ENCODE data around the gene MSH5. TPM values are rescaled to one million over a fixed set of nuclear protein-coding genes. Genes with fewer than 3 reads are reported as not detected.
"Not testable (repeated sequence)": the region's sequence is repeated elsewhere in the genome, so short reads cannot be mapped to it uniquely, and the experiment has no call there.

The MSH5 gene
- total RNA-seq, 1 experiment from 2014 or later, result 14.1 TPM

GRCh38 chr6:31778193-31778592 is 38.4 kb downstream of the MSH5 start:
- DNase-seq (ENCODE audit: low read depth), result no peak

DNA sequence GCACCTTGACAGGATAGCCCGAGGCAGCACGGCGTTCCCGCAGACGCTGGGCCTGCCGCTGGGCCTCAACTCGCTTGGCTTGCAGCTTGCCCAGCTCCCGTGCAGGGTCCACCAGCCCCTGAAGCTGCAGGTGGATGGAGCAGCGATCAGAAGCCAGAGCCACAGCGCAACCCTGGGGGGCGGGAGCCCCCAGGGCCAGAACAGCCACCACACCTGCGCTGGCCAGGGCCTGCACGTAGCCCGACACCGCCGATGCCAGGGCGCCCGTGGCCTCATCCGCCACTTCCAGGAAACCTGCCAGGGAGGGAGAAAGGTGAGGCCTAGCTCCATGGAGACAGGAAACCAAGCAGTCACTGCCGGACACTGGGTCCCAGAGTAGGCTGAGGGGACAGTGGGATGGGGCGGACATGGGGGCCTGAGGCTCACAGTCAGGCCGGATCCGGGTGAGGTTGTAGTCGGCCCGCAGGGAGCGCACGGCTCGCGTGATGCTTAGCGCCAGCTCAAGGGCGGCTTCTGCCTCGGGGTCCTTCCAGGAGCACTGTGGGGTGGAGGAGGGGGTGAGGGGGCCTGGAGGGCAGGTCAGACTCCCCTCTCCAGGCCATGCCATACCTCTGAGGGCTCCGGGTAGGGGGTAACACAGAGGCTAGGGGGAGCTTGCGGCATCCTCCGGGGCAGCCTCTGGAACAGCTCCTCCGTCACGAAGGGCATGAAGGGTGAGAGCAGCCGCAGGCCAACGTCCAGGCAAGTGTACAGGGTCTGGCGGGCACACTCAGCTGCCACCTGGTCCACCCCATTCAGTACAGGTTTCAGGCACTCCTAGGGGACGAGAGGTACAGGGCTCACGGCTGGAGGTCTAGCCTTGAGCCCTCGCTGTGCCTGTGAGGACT is 39.4 kb downstream of the MSH5 start:
- no peak for DNase-seq (ENCODE audit: low read depth)

- no peak for DNase-seq (ENCODE audit: low read depth)
These were observed 40.1 kb downstream of the MSH5 start for GRCh38 chr6:31779908-31780307.

DNA sequence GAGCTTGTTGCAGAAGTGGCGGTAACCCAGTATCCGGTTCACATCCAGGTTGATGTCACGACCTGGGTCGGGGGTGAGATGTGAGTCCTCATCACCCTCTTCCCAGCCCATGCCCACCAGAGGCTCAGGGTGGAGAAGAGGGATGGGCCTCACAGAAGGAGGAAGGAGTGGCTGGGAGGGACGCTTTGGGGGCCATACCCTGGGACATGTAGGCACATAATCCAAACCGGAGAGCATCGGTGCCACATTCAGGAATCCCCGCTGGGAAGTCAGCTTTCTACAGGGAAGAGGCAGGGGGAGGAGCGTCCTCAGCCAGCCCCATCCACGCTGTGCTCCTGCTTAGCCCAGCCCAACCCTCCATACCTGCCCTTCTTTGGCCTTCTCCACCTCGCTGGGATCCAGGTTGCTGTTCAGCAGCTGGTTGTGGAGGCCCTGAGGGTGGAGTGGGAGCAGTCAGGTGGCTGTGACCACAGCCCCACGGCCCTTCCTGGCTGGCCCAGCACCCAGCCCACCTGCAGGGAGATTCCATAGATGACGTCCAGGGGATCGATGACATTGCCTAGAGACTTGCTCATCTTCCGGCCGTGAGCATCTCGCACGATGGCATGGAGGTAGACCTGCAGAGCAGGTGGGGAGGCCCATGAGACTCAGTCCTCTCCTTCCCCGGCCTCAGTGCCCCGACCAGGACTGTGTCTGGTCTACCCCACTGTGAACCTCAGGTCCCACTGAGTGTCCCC is 40.9 kb downstream of the MSH5 start:
- DNase-seq (ENCODE audit: low read depth), result no peak

- no peak for DNase-seq (ENCODE audit: low read depth)
These were observed 41.7 kb downstream of the MSH5 start for GRCh38 chr6:31781244-31782125.

GRCh38 chr6:31782126-31782855 is 42.5 kb downstream of the MSH5 start:
- DNase-seq (ENCODE audit: low read depth), result no peak

GRCh38 chr6:31784098-31784925 is 44.5 kb downstream of the MSH5 start:
- DNase-seq (ENCODE audit: low read depth), result no peak

DNA sequence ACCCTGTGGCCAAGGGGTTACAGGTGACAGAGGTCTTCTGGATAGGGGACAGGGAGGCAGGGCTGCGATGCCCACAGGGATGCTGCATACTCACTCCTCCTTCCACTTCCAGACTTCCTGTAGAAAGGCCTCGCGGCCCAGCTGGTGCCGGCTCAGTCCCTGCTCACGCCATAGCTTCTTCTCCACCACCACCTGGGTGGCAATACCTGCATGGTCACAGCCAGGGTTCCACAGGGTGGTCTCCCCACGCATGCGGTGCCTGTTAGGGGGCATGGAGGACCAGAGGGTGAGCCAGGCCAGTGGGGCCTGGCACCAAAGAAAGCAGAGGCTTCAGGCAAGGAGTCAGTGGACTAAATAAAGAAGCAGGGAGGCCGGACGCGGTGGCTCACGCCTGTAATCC is 45.7 kb downstream of the MSH5 start:
- DNase-seq (ENCODE audit: low read depth), result no peak

GRCh38 chr6:31791324-31792089 is 51.7 kb downstream of the MSH5 start:
- DNase-seq (ENCODE audit: low read depth), result peak; percentile 49

GRCh38 chr6:31792090-31792374 is 52.2 kb downstream of the MSH5 start:
- DNase-seq (ENCODE audit: low read depth), result no peak

GRCh38 chr6:31792761-31793171 is 53.0 kb downstream of the MSH5 start:
- DNase-seq (ENCODE audit: low read depth), result peak; percentile 49

- DNase-seq (ENCODE audit: low read depth), result not testable (repeated sequence)
These were observed 54.1 kb downstream of the MSH5 start for GRCh38 chr6:31793927-31794245.

DNA sequence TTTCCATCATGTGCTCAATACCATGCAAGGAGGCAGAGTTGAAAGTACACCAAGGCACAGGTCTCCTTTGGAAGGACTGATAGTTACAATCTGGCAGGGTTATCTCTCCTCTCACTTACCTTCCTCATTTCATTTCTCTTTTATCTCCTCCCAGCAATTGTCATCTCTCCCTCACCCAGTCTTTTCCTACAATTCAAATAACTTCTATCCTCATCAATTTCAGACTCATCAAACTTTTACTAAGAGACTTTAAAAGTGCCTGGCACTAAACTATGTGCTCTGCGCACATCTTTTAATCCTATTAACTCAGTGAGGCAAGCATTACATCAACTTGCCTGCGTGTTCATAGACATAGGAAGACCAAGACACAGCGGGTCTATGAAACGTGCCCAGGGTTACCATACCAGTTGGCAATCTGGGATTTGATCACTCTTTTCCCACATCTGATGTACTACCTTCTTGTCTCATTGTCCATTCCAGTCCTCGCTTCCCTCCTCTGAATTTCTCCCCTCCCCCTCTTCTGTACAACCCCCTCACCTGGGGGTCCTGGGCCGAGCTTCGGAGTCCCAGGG is 54.6 kb downstream of the MSH5 start:
- peak; percentile 26 for DNase-seq (ENCODE audit: low read depth)

DNA sequence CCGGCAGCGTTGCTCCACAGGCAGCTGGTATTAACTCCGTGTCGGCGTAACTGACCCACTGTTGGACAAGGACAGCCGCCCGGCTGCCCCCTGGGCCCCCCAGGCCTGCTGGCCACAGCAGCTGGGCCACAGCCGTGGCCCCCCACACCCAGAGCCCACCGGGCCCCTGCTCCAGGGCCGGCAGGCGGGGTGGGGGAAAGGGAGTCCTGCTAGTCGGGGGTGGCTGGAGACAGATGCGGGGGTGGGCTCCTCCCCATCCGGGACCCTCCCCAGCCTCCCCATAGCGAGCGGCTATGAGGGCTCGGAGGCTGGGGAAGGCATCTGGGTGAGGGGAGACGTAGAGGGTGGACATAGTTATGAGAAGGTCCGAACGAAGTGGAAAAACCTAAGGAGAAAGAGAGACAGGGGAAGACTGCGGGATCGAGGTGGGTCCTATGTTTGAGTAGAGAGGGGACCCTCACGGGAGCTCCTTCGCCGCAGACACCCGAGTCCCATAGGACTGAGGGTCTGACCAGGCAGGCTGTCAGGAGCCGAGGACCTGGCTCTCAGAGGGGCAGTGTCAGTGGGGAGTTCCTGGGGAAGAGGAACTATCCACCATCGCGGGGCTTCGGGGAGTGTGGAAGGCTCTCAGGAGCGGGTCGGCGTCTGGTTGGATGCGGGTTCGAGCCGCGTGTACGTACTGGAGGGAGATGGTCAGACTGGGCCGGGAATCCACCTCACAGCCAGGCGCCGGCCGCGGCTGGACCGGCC is 55.2 kb downstream of the MSH5 start:
- no peak for DNase-seq (ENCODE audit: low read depth)

DNA sequence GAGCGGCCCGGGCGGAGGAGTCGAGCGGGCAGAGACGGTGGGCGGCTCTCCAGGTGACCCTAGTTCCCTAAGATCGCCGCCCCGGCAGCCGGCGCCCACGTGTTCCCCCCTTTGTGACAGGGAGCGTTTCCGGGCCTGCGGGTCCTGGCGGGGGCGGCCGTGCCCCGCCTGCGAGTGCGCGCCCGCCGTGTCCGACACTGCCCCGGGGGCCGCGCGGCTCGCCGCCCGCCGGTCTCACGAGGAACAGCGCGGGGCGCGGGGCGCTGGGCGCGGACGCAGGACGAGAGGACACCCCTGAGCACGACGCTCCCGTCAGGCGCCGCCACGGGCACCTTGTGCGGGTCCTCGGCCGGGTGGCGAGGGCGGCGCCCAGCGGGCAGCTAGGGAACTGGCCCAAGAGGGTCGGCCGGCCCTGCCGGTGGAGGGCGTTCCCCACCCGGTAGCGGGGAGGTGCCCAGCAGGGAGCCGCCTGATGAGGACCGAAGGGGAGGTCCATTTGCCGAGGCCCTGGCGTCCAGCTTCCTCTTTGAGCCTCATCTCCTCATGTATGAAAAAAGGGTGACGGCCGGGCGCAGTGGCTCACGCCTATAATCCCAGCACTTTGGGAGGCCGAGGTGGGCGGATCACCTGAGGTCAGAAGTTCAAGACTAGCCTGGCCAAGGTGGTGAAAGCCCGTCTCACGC is 56.0 kb downstream of the MSH5 start, which contains the start of gene VARS1:
TSS of gene VARS1 (minus strand) at position 137 of the 683 bp plus-strand sequence. CDS start 535 bp downstream, outside the sequence.
- peak; percentile 92 for DNase-seq (ENCODE audit: low read depth)

GRCh38 chr6:31796993-31797385 is 57.2 kb downstream of the MSH5 start:
- DNase-seq (ENCODE audit: low read depth), result no peak

DNA sequence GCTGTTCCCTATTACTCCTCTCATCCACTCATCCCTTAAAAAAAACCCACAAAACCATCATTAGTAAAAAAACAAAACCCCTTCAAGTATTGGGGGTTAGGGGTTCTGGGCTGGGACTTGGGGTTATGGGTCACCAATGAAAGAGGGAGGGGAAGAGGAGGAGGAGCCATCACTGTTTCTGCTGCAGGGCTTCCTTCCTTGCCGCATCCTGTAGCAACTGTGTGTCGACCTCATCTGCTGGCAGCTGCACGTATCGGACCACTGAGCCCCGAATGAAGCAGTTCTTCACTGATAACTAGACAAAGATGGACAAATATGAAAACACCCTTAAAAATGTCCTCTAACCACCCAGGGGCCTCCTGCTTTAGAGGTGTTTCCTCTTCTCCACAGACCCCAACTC is 57.8 kb downstream of the MSH5 start:
- no peak for DNase-seq (ENCODE audit: low read depth)

- DNase-seq (ENCODE audit: low read depth), result no peak
These were observed 60.0 kb downstream of the MSH5 start for GRCh38 chr6:31799781-31800180.
